Measurements from ENCODE around the gene GPR75.

GRCh38 chr2:53867169-53867568 is 7.4 kb upstream of the GPR75 start:
- TF ChIP-seq POLR2A (IDR thresholded peaks at IDR 0.05) = no peak
- no peak for TF ChIP-seq CTCF (IDR thresholded peaks at IDR 0.05)

Measured in uterus (tissue), 2 donors.